BJ (cell line): ENCODE data around the gene SYNE2. TPM values are rescaled to one million over a fixed set of nuclear protein-coding genes. Genes with fewer than 3 reads are reported as not detected.
"Not testable (repeated sequence)": the region's sequence is repeated elsewhere in the genome, so short reads cannot be mapped to it uniquely, and the experiment has no call there.

ENCODE experiments used
- CTCF ChIA-PET: fragments of 350-600 bp; formaldehyde crosslinking; extraction: SDS; loops from one replicate; lab custom pipeline; 2021; ENCODE audit warnings: antibody characterized with exemption, inconsistent platforms; lab: Yijun Ruan, JAX
- POLR2A ChIA-PET: fragments of 300-600 bp; sonication (Branson Sonifier 250); formaldehyde crosslinking; extraction: SDS; loops from one replicate; lab custom pipeline; 2021; ENCODE audit warnings: antibody characterized with exemption; lab: Charles Lee
- DNase-seq: peaks from one replicate; pipeline ENCODE4 v3.0.0-alpha.2; 2011; ENCODE audit warnings: low read depth
- H3K27me3 ChIP-seq: 2 replicates; pipeline ENCODE4 v1.6.0; 2011; ENCODE audit warnings: low read length; ENCODE audit not compliant: control insufficient read depth, insufficient read depth
- H3K36me3 ChIP-seq: 2 replicates; pipeline ENCODE4 v1.5.1; 2011; ENCODE audit warnings: low read length; ENCODE audit not compliant: control insufficient read depth, insufficient read depth
- H3K4me3 ChIP-seq: 2 replicates; pipeline ENCODE4 v1.5.1; 2011; ENCODE audit warnings: low read depth, mild to moderate bottlenecking, control low read depth, low read length
- polyA minus RNA-seq: library from RNA; depleted of rRNA, polyadenylated mRNA; stranded (reverse); fragments of >200 nt; gene quantifications from 2 replicates; pipeline ENCODE4 v1.2.3, GENCODE V29; 2011; rRNA and poly(A)+ RNA removed
- polyA plus RNA-seq: library from polyadenylated mRNA; depleted of rRNA; stranded (reverse); fragments of >200 nt; gene quantifications from 2 replicates; pipeline ENCODE4 v1.2.3, GENCODE V29; 2011; rRNA removed
- TF ChIP-seq, protein P1 (sequence below): IDR thresholded peaks from 2 replicates; pipeline ENCODE4 v1.5.1; 2011; ENCODE audit warnings: low read depth, mild to moderate bottlenecking, control low read depth, inconsistent platforms, low read length, moderate library complexity; ENCODE audit not compliant: insufficient read depth

Gene SYNE2, protein sequence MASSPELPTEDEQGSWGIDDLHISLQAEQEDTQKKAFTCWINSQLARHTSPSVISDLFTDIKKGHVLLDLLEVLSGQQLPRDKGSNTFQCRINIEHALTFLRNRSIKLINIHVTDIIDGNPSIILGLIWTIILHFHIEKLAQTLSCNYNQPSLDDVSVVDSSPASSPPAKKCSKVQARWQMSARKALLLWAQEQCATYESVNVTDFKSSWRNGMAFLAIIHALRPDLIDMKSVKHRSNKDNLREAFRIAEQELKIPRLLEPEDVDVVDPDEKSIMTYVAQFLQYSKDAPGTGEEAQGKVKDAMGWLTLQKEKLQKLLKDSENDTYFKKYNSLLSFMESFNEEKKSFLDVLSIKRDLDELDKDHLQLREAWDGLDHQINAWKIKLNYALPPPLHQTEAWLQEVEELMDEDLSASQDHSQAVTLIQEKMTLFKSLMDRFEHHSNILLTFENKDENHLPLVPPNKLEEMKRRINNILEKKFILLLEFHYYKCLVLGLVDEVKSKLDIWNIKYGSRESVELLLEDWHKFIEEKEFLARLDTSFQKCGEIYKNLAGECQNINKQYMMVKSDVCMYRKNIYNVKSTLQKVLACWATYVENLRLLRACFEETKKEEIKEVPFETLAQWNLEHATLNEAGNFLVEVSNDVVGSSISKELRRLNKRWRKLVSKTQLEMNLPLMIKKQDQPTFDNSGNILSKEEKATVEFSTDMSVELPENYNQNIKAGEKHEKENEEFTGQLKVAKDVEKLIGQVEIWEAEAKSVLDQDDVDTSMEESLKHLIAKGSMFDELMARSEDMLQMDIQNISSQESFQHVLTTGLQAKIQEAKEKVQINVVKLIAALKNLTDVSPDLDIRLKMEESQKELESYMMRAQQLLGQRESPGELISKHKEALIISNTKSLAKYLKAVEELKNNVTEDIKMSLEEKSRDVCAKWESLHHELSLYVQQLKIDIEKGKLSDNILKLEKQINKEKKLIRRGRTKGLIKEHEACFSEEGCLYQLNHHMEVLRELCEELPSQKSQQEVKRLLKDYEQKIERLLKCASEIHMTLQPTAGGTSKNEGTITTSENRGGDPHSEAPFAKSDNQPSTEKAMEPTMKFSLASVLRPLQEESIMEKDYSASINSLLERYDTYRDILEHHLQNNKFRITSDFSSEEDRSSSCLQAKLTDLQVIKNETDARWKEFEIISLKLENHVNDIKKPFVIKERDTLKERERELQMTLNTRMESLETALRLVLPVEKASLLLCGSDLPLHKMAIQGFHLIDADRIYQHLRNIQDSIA (N-terminal part only)
- polyA plus RNA-seq, result 3.7 and 5.2 TPM in 2 replicates
- polyA minus RNA-seq, result 12.9 and 15.5 TPM in 2 replicates

DNA sequence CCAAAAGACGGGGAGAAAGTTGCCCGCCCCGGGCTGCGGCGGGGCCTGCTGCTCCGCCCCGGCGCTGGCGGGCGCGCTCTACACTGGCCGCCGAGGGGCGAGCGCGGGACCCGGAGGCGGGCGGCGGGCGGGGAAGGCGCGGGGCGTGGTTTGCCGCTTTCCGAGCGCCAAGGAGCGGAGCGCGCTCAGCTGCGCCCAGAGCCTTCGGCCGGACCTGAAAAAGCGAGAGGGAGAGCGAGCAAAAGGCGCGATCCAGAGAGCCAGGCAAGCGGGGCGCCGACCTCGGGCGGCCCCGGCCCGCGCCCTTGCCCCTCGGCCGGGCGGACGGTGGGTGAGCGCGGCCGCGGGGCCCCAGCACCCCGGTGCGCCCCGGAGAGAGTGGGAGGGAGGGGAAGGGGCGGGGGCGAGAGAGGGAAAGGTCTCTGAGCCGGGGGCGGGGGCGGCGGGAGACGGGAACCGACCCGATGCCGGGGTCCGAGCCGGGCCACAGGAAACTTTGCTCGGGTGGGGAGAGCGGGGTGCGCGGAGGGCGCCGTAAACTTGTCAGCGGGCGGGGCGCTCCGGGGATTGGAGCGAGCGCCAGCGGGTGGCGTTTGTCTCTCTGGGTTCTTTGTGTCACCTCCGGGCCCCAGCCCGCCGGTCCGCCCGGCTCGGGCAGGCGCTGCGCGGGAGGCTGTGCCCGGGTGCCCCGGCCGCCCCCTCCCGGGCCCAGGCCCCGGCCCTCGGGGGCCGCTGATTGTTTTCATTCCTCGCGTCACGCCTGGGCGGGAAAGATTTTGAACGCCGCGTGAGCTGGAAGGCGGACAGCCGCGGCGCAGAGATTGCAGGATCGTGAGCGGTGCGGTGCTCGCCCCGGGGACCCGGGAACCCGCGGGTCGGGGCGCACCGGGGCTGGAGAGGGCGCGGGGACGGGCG, at the start of gene SYNE2:
Gene SYNE2, plus strand, starts transcription at position 188 of the 915 bp plus-strand sequence. CDS start 56,145 bp downstream, outside the sequence.
- POLR2A ChIA-PET, result interaction anchor here (0.7 kb wide), 1 partner anchor 110 kb away, joined by 3 read pairs; no protein-coding TSS in a partner anchor

DNA sequence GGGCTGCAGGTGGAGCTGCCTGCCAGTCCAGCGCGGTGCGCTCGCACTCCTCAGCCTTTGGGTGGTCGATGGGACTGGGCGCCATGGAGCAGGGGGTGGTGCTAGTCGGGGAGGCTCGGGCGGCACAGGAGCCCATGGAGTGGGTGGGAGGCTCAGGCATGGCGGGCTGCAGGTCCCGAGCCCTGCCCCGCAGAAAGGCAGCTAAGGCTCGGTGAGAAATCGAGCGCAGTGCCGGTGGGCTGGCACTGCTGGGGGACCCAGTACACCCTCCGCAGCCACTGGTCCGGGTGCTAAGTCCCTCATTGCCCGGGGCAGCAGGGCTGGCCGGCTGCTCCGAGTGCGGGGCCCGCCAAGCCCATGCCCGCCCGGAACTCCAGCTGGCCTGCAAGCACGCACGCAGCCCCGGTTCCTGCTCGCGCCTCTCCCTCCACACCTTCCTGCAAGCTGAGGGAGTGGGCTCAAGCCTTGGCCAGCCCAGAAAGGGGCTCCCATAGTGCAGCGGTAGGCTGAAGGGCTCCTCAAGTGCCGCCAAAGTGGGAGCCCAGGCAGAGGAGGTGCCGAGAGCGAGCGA, 49.5 kb upstream of the SYNE2 start:
- H3K4me3 ChIP-seq, POLR2A ChIA-PET: not testable (repeated sequence)

More for the DNA sequence above, at the start of gene SYNE2:
- H3K4me3 ChIP-seq, result peak within 1 kb of the TSS; percentile 70
- DNase-seq, result no peak
- no peaks in the 10 kb centered on the region for H3K36me3 ChIP-seq
- CTCF ChIA-PET, result interaction anchor here (0.6 to 2.2 kb wide), 4 partner anchors 11 to 310 kb away, joined by 3 to 5 read pairs (median 4); partner anchors contain the start of gene PPP2R5E
- no peaks in the 10 kb centered on the region; the same call in 1 of the 2 replicates for H3K27me3 ChIP-seq
- TF ChIP-seq, protein P1, sequence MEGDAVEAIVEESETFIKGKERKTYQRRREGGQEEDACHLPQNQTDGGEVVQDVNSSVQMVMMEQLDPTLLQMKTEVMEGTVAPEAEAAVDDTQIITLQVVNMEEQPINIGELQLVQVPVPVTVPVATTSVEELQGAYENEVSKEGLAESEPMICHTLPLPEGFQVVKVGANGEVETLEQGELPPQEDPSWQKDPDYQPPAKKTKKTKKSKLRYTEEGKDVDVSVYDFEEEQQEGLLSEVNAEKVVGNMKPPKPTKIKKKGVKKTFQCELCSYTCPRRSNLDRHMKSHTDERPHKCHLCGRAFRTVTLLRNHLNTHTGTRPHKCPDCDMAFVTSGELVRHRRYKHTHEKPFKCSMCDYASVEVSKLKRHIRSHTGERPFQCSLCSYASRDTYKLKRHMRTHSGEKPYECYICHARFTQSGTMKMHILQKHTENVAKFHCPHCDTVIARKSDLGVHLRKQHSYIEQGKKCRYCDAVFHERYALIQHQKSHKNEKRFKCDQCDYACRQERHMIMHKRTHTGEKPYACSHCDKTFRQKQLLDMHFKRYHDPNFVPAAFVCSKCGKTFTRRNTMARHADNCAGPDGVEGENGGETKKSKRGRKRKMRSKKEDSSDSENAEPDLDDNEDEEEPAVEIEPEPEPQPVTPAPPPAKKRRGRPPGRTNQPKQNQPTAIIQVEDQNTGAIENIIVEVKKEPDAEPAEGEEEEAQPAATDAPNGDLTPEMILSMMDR, result no peak

DNA sequence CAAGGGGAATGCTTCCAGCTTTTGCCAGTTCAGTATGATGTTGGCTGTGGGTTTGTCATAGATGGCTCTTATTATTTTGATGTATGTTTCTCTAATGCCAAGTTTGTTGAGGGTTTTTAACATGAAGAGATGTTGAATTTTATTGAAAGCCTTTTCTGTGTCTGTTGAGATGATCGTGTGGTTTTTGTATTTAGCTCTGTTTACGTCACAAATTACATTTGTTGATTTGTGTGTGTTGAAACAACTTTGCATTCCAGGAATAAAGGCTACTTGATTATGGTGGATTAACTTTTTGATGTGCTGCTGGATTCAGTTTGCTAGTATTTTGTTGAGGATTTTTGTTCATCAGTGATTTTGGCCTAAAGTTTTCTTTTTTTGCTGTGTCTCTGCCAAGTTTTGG, 46.7 kb upstream of the SYNE2 start:
- H3K4me3 ChIP-seq, DNase-seq, H3K27me3 ChIP-seq, H3K36me3 ChIP-seq, CTCF ChIA-PET, POLR2A ChIA-PET: not testable (repeated sequence)

More for the DNA sequence above, 49.5 kb upstream of the SYNE2 start:
- CTCF ChIA-PET, H3K27me3 ChIP-seq, H3K36me3 ChIP-seq, DNase-seq: not testable (repeated sequence)

DNA sequence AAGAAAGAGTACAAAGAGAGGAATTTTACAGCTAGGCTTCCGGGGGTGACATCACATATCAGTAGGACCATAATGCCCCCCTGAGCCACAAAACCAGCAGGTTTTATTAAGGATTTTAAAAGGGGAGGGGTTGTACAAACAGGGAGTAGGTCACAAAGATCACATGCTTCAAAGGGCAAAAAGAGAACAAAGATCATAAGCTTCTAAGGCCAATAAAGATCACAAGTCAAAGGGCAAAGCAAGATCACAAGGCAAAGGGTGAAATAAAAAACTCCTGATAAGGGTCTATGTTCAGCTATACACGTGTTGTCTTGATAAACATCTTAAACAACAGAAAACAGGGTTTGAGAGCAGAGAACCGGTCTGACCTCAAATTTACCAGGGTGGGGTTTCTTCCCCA, 41.1 kb upstream of the SYNE2 start:
- CTCF ChIA-PET, H3K36me3 ChIP-seq, POLR2A ChIA-PET, H3K4me3 ChIP-seq, H3K27me3 ChIP-seq, DNase-seq: not testable (repeated sequence)

DNA sequence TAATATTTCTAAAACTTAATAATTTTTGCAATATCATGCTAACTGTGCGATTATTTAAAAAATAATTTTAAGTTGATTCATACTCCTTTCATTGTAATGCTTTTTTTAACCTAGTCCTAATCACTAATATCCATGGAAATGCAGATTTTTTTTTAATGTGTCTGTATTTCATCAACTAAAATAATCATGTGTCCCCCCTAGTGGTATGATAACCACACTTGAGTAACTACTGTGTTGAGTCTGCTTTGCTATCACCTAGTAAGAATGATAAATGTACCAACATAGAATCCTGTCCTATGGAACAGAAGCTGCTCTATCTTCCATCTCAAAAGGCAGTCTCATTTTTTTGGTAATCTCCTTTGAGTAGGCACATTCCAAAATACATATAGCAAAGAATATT, 19.1 kb upstream of the SYNE2 start:
- Histone ChIP-seq H3K4me3 (no peak overlapping the region), H3K36me3 (no peaks in the 10 kb centered on the region), H3K27me3 (no peaks in the 10 kb centered on the region)
- TF ChIP-seq, protein P1, result no peak
- no peak for DNase-seq
- POLR2A ChIA-PET, result no interaction called here
- CTCF ChIA-PET, result interaction anchor here (0.7 kb wide), 1 partner anchor 237 kb away, joined by 5 read pairs; no protein-coding TSS in a partner anchor
